GM19023 (cell line): ENCODE results near the gene REM1.
"Not testable (repeated sequence)": the region's sequence is repeated elsewhere in the genome, so short reads cannot be mapped to it uniquely, and the experiment has no call there.

ENCODE experiments used
- ATAC-seq: cut with Tn5 transposase; IDR thresholded peaks from one replicate; pipeline ENCODE4 v1.9.1; 2021; ENCODE audit warnings: mild to moderate bottlenecking, moderate library complexity; ENCODE audit not compliant: unreplicated experiment

The REM1 gene

GRCh38 chr20:31474758-31475427 lies at the start of gene REM1, which contains the start of gene DEFB124:
Gene REM1, plus strand, starts transcription at chr20:31475288. Its CDS starts 1,158 bp downstream, at chr20:31476446.
Gene DEFB124, minus strand, starts transcription at chr20:31475127. Its CDS starts 2,114 bp downstream, at chr20:31473013.
- ATAC-seq: no peak

DNA sequence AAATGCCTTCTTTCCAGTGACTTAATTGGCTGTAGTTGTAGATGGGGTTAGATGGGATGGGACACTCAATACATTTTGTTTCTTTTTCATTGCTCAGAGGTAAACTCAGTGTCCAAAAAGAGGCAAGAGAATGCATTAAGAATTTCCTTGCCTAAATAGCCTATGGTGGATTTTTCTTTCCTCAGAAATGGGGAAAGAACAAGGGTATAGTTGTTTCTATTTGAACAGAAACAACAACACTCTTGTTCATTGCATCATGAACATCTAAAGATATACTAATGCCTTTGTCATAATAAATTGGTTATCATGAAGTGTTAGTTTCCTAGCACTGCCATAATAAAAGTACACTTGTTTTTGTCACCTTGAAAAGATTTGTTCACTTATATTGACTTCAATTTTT lies 49.3 kb upstream of the REM1 start:
- ATAC-seq: no peak

DNA sequence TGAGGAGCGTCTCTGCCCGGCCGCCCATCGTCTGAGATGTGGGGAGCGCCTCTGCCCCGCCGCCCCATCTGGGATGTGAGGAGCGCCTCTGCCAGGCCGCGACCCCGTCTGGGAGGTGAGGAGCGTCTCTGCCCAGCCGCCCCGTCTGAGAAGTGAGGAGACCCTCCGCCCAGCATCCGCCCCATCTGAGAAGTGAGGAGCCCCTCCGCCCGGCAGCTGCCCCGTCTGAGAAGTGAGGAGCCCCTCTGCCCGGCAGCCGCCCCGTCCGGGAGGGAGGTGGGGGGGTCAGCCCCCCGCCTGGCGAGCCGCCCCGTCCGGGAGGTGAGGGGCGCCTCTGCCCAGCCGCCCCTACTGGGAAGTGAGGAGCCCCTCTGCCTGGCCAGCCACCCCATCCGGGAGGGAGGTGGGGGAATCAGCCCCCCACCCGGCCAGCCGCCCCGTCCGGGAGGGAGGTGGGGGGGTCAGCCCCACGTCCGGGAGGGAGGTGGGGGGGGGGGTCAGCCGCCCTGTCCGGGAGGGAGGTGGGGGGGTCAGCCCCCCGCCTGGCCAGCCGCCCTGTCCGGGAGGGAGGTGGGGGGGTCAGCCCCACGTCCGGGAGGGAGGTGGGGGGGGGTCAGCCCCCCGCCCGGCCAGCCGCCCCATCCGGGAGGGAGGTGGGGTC lies 48.1 kb upstream of the REM1 start:
- ATAC-seq: not testable (repeated sequence)

- not testable (repeated sequence) for ATAC-seq
Measured at GRCh38 chr20:31427576-31427975, 47.5 kb upstream of the REM1 start.

- no peak for ATAC-seq
Measured at GRCh38 chr20:31430568-31431115, 44.4 kb upstream of the REM1 start.

DNA sequence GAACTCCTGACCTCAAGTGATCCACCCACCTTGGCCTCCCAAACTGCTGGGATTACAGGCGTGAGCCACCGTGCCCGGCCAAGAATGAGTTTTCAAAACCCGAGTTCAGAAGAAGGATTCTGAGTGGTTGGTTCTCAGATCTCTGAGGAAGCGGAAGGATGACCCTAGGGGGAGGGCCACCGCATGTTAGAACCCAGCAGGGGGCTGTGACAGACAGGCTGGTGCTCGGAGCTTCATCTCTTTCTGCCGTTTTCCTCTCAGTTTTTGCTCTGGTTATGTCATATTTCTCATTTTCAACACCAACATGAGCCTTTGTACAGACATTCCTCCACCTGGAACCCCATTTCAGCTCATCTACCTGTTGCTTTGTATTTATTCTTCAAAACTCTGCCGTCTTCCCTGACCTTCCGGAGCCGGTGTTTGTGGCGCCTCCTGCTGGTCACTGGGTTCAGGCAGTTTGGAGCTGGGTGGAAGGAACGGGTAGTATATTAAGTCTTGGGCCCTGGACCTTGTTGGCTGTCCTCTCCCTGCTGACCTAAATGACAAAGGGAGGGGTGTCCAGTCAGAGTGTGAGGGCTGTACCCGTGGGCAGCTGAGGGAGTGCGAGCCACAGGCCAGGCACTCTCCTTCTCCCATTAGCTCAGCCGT lies 35.0 kb upstream of the REM1 start, which contains the start of gene DEFB123:
TSS of gene DEFB123 (plus strand) at position 621 of the 648 bp plus-strand sequence. CDS start 67 bp downstream, outside the sequence.
- ATAC-seq: no peak

GRCh38 chr20:31446084-31446819 lies 28.8 kb upstream of the REM1 start:
- no peak for ATAC-seq

- ATAC-seq: no peak
Measured at GRCh38 chr20:31449511-31450414, 25.3 kb upstream of the REM1 start.

DNA sequence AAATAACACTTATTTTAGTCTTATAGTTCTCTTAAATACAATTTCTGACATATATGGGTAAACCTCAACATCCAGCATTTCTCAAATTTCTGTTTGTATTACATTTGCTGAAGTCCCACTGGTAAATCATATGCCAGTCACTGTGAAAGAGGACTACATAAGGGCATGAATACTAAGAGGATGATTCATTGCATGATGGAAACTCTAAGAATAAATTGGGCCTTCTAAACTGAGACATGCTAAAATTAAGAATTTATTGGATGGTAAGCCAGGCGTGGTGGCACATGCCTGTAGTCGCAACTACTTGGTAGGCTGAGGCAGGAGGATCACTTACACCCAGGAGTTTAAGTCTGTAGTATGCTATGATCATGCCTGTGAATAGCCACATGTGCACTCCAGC lies 22.5 kb upstream of the REM1 start:
- no peak for ATAC-seq

- no peak for ATAC-seq
Measured at GRCh38 chr20:31454361-31454760, 20.7 kb upstream of the REM1 start.

GRCh38 chr20:31470946-31471345 lies 4.1 kb upstream of the REM1 start:
- ATAC-seq: not testable (repeated sequence)

DNA sequence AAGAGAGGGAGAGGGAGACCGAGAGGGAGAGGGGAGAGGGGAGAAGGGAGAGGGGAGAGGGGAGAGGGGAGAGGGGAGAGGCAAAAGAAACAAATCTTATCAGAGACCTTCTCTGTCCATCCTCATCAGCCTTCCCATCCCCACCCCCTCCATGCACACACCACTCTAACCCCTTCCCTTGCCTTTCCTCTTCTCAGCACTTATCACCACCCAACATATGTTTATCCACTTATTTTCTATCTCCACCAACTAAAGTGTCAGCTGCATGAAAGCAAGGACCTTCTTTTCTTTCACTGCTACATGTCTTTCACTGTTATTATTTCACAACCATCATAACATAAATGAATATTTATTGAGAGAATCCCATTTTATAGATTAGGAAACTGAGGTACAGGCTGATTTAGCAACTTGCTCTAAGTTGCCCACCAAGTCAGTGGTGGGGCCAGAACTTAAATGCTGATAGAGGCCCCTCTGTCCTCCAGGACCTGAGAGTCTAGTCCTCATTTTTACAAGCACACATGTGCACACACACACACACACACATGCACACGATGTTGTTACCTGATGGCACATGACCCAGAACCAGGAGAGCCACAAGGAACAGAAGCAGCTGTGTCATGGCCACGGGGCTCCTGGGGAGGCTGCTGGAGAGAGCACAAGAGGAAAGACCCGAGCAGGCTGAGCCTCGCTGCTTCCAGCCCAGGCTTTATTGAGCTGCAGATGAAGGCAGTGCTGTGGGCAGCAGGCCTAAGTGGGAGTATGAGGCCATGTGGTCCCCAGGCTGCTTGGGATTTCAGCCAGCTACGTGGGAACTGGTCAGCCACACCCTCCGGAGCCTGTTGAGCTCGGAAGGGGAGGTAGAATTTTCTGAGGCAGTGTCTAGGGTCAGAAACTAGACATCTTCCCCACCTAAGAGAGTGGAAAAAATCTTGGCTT lies 2.4 kb upstream of the REM1 start:
- ATAC-seq: no peak

- ATAC-seq: peak; percentile 13
Measured at GRCh38 chr20:31473331-31474096, 1.6 kb upstream of the REM1 start.

DNA sequence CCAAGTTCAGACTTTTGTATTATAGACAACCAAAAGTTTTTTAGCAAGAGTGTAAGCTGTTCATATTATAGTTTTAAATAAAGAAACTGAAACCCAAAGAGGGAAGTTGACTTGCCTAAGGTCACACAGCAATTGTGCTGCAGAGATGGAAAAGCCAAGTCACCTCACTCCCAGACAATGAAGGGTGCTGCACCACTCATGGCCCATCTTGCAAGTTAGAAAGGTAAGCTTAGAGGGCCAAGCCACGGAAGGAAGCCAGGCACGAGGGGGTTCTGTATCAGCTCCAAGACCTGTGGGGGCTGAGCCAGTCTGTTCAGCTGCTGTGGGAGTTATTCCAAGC lies 1.0 kb upstream of the REM1 start:
- peak; percentile 72 for ATAC-seq

DNA sequence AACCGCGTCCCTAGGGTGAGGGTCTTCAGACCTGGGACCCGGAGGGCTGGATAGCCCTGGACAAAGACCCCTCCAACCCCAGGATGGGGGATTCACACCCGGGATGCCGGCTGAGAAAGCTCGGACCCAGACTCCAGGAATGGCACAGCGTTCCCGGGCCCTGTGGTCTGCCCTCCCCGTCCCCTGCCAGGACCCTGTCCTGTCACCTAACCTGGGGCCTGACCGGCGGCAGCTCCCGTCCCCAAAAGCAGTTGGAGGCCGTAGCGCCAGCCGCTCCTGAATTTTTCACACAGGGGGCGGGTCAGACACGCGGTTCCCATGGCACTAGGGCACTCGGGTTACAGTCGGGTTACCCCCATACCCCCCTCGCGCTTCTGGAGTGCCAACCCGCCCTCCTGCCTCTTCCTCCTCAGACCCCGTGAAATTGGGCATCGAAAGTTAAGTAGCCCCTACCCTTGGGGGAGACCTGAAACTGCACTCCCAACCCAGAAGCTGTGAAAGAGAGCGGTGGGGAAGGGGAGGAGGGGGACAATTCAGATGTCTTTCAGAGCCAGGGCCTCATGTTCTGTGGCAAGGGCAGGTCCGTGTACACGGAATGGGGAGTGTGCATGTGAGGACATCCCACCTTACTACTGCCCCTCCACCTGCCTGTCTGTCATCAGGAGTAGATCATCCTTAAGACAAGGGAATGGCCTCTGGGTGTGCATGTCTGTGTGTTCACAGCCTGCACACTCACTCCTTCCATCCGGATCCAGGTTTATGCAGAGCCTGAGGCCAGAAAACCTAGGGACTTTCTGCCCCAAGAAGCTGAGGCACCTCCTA lies 595 bp downstream of the REM1 start:
- no peak for ATAC-seq

GRCh38 chr20:31476294-31476585 lies 1.2 kb downstream of the REM1 start:
- ATAC-seq: no peak

DNA sequence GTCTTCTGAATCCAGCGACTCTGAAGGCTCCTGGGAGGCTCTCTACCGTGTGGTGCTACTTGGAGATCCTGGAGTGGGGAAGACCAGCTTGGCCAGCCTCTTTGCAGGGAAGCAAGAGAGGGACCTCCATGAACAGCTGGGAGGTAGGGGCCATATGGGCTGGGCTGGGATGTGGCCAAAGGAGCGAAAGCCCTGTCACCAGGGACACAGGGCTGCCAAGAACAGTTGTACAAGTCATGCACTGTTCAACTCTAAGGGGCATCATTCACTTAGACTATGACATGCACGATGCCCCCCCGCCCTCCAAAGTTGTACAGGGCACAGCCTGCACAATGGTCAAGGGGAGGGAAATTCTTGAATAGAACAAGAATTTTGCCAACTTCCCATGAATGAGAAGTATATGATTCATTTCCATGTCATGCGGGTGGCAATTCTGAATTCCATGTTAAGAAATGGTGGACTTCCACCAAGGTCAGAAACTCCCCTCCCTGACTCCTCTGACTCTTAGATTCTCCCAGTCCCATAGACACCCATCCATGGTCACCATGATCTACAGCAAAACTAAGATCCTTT lies 1.6 kb downstream of the REM1 start:
- ATAC-seq: no peak
